Measurements from ENCODE around the gene BCL11B.

BCL11B gene

GRCh38 chr14:99280066-99280731 is 8.2 kb upstream of the BCL11B start:
- no peak for DNase-seq (ENCODE audit: low spot score)
- TF ChIP-seq CTCF (IDR thresholded peaks at IDR 0.05) = no peak
- Histone ChIP-seq H3K4me3 (no peak overlapping the region), H3K27ac (no peak overlapping the region)

- Histone ChIP-seq H3K4me3 (no peak overlapping the region), H3K27ac (no peak overlapping the region)
- no peak for TF ChIP-seq CTCF (IDR thresholded peaks at IDR 0.05)
- no peak for DNase-seq (ENCODE audit: low spot score)
Measured at GRCh38 chr14:99278836-99279235, 6.8 kb upstream of the BCL11B start.

- no peak for DNase-seq (ENCODE audit: low spot score)
- TF ChIP-seq CTCF (IDR thresholded peaks at IDR 0.05) = no peak
- no peak overlapping the region for H3K27ac ChIP-seq
Measured at GRCh38 chr14:99277530-99277929, 5.5 kb upstream of the BCL11B start.

GRCh38 chr14:99276482-99276881 is 4.5 kb upstream of the BCL11B start:
- Histone ChIP-seq H3K27ac (no peak overlapping the region), H3K4me3 (no peak overlapping the region)
- DNase-seq (ENCODE audit: low spot score) = no peak
- no peak for TF ChIP-seq CTCF (IDR thresholded peaks at IDR 0.05)

More at GRCh38 chr14:99277530-99277929, 5.5 kb upstream of the BCL11B start:
- no peak overlapping the region for H3K4me3 ChIP-seq

- Histone ChIP-seq H3K4me3 (no peak overlapping the region), H3K27ac (no peak overlapping the region)
- no peak for DNase-seq (ENCODE audit: low spot score)
- no peak for TF ChIP-seq CTCF (IDR thresholded peaks at IDR 0.05)
Measured at GRCh38 chr14:99275222-99275584, 3.2 kb upstream of the BCL11B start.

- no peak overlapping the region for H3K27ac ChIP-seq
- H3K4me3 ChIP-seq = peak overlapping the region; percentile 68
- DNase-seq (ENCODE audit: low spot score) = peak; percentile 72
- TF ChIP-seq CTCF (IDR thresholded peaks at IDR 0.05) = no peak
Measured at GRCh38 chr14:99274346-99275221, 2.6 kb upstream of the BCL11B start.

Measured in coronary artery (tissue), 2 donors.